Keratinocyte (primary cell): ENCODE results near the gene PIGX. TPM values are rescaled to one million over a fixed set of nuclear protein-coding genes. Genes with fewer than 3 reads are reported as not detected.

Experiments
- DNase-seq: peaks from one replicate; pipeline ENCODE4 v3.0.0-alpha.2; 2011; ENCODE audit warnings: low read depth, missing footprints, low spot score
- FAIRE-seq: peaks from 2 replicates; lab custom pipeline; 2011; peaks lifted over from hg19 to GRCh38; lab: Jason Lieb, UNC
- H2AFZ ChIP-seq: 2 replicates; pipeline ENCODE4 v1.6.0; 2012; ENCODE audit warnings: low read length, control low read depth, inconsistent platforms; ENCODE audit not compliant: control insufficient read depth
- H3K27ac ChIP-seq: 2 replicates; pipeline ENCODE4 v1.5.1; 2011; ENCODE audit warnings: low read length; ENCODE audit not compliant: control insufficient read depth, insufficient read depth
- H3K27me3 ChIP-seq: 3 replicates; pipeline ENCODE4 v1.6.0; 2011; ENCODE audit warnings: low read length; ENCODE audit not compliant: control insufficient read depth, insufficient read depth; ENCODE audit errors: extremely low read depth
- H3K36me3 ChIP-seq, 2 experiments: 2 replicates in 1 of 2; 3 replicates in 1 of 2; pipeline ENCODE4 v1.5.1; 2011; ENCODE audit warnings: low read length in 2 of 2, mild to moderate bottlenecking in 1 of 2; ENCODE audit not compliant: control insufficient read depth in 2 of 2, insufficient read depth in 2 of 2; ENCODE audit errors: extremely low read depth in 1 of 2
- H3K4me1 ChIP-seq: 3 replicates; pipeline ENCODE4 v1.5.1; 2011; ENCODE audit warnings: low read length; ENCODE audit not compliant: control insufficient read depth, insufficient read depth; ENCODE audit errors: extremely low read depth
- H3K4me2 ChIP-seq: 3 replicates; pipeline ENCODE4 v1.6.0; 2011; ENCODE audit warnings: low read depth, low read length; ENCODE audit not compliant: control insufficient read depth, insufficient read depth; ENCODE audit errors: extremely low read depth
- H3K4me3 ChIP-seq, 3 experiments: fragments of 200-600 bp in 1 of 3; sonication (generic) in 1 of 3; 2 replicates in 2 of 3; 3 replicates in 1 of 3; pipeline ENCODE4 v1.5.1; 2011 to 2016; ENCODE audit warnings: low read length in 3 of 3, mild to moderate bottlenecking in 3 of 3, control low read depth in 2 of 3, inconsistent platforms in 1 of 3, low read depth in 1 of 3, mixed read lengths in 1 of 3, mixed run types in 1 of 3, moderate library complexity in 1 of 3; ENCODE audit not compliant: control insufficient read depth in 2 of 3, insufficient read depth in 2 of 3; ENCODE audit errors: extremely low read depth in 1 of 3
- H3K79me2 ChIP-seq: 2 replicates; pipeline ENCODE4 v1.6.0; 2012; ENCODE audit warnings: low read length; ENCODE audit not compliant: control insufficient read depth, insufficient read depth
- H3K9ac ChIP-seq: 3 replicates; pipeline ENCODE4 v1.6.0; 2011; ENCODE audit warnings: low read length; ENCODE audit not compliant: control insufficient read depth, insufficient read depth; ENCODE audit errors: extremely low read depth
- H3K9me1 ChIP-seq: 3 replicates; pipeline ENCODE4 v1.6.0; 2011; ENCODE audit warnings: low read length; ENCODE audit not compliant: control insufficient read depth, insufficient read depth; ENCODE audit errors: extremely low read depth
- H3K9me3 ChIP-seq: 2 replicates; pipeline ENCODE4 v1.5.1; 2012; ENCODE audit warnings: low read depth, low read length; ENCODE audit not compliant: control insufficient read depth
- H4K20me1 ChIP-seq: 3 replicates; pipeline ENCODE4 v1.6.0; 2011; ENCODE audit warnings: low read length; ENCODE audit not compliant: control insufficient read depth, insufficient read depth; ENCODE audit errors: extremely low read depth
- EZH2 ChIP-seq: IDR thresholded peaks from one replicate; pipeline ENCODE4 v1.6.1; 2012; ENCODE audit warnings: inconsistent platforms, mild to moderate bottlenecking, low read length, moderate library complexity
- dilution Hi-C: fragments of 300-500 bp; cut with MboI; formaldehyde crosslinking; loops from one replicate; pipeline ENCODE4 v1.7.0; 2020; ENCODE audit warnings: low sequenced_read_pairs; ENCODE audit not compliant: extremely low pct_ligation_motif_present
- polyA plus RNA-seq, 5 experiments: library from polyadenylated mRNA; depleted of rRNA in 3 of 5; stranded (reverse) in 3 of 5; stranded (forward) in 1 of 5; unstranded in 1 of 5; fragments of >200 nt; gene quantifications; 1 replicate in 1 of 5; 2 replicates in 3 of 5; 3 replicates in 1 of 5; pipeline versions ENCODE4 v1.2.1 to v1.2.3, GENCODE V29; 2011 to 2012; ENCODE audit warnings: missing spikeins in 2 of 5, low read depth in 1 of 5, low replicate concordance in 1 of 5
- TF ChIP-seq, protein P1 (sequence below), 3 experiments: IDR thresholded peaks in 1 of 3; conservative IDR thresholded peaks in 1 of 3; optimal IDR thresholded peaks in 1 of 3; 2 replicates in 2 of 3; 3 replicates in 1 of 3; pipeline versions ENCODE3 to v1.5.1; 2011; ENCODE audit warnings: low read length in 3 of 3, mild to moderate bottlenecking in 3 of 3, moderate library complexity in 2 of 3, control low read depth in 1 of 3, inconsistent platforms in 1 of 3; ENCODE audit not compliant: insufficient read depth in 2 of 3; ENCODE audit errors: extremely low read depth in 1 of 3

The PIGX gene
- polyA plus RNA-seq, 1 donor (not counting 4 experiments of a cell fraction or from before 2014, with no cell fraction given) = 25.0 TPM

DNA sequence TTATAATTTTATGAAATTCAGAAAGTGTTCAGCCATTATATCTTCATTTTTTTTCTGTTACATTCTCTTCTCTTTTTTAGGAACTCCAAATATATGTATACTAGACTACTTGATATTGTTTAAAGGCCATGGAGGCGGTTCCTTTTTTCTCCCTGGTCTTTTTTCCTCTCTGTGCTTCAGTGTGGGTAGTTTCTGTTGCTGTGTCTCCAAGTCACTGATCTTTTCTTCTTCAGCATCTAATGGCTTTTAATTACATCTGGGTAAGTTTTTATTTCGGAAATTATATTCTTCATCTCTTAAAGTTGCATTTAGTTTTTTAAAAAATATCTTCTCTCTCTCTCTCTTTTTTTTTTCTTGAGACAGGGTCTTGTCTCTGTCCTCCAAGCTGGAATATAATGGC, 8.9 kb downstream of the PIGX start:
- Histone ChIP-seq H3K4me1 (no peaks in the 10 kb centered on the region), H2AFZ (no peak overlapping the region), H3K27ac (no peak overlapping the region), H4K20me1 (no peaks in the 10 kb centered on the region), H3K9ac (no peak overlapping the region), H3K9me1 (no peaks in the 10 kb centered on the region), H3K4me2 (no peak overlapping the region), H3K9me3 (no peaks in the 10 kb centered on the region), H3K27me3 (no peaks in the 10 kb centered on the region), H3K79me2 (peaks cover 5% of the 10 kb centered on the region), H3K36me3 (peaks cover 1 to 10% of the 10 kb centered on the region in 2 experiments), H3K4me3 (no peak overlapping the region)
- FAIRE-seq (no peak), DNase-seq (no peak)
- dilution Hi-C loops = no loop called here
- TF ChIP-seq EZH2 = no peak

DNA sequence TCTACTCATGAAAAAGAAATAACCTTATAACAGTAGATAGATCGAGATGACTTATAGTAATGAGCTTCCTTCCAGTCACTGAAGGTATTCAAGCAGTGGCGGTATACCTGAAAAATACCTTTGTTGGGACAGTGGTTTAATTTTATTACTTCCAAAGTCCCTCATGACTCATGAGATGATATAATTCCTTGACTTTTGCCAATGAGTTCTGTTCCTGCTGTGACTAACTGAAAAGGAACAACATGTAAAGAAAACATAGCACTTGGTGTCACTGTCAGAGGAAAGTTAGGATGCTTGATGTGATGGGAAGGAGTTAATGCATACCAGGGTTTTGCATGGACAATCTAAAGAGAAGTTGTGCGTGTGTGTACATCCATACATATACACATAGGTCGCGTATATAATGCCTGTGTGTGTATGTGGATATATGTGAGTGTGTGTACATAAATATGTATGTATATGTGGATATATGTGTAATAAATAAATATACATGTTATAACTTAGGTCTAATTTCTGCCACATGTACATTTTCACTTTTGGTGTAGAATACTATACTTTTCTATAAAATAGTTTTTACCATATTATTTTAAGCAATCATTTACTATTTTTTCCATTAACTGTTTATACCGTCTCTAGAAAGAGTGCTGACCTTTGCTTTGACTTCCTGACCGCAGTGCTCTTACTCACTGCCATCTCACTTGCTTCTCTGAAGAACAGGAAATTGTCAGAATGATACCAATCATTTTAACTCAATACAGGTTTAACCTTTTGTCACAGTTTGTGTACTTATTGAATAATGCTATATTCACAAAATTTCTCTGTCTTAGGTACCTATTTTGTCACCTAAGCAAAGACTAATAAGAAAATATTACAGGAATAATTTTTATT, 14.9 kb downstream of the PIGX start:
- no peaks in the 10 kb centered on the region for H3K4me1 ChIP-seq
- H3K4me3 ChIP-seq = no peak overlapping the region
- dilution Hi-C loops = no loop called here
- no peak overlapping the region for H2AFZ ChIP-seq
- no peaks in the 10 kb centered on the region for H4K20me1 ChIP-seq
- H3K27me3 ChIP-seq = no peaks in the 10 kb centered on the region
- H3K9me3 ChIP-seq = no peaks in the 10 kb centered on the region
- H3K9ac ChIP-seq = no peak overlapping the region
- no peaks in the 10 kb centered on the region for H3K9me1 ChIP-seq
- no peak overlapping the region for H3K4me2 ChIP-seq
- peaks cover 0 to 6% of the 10 kb centered on the region in 2 experiments for H3K36me3 ChIP-seq
- no peak for TF ChIP-seq EZH2
- TF ChIP-seq, protein P1, sequence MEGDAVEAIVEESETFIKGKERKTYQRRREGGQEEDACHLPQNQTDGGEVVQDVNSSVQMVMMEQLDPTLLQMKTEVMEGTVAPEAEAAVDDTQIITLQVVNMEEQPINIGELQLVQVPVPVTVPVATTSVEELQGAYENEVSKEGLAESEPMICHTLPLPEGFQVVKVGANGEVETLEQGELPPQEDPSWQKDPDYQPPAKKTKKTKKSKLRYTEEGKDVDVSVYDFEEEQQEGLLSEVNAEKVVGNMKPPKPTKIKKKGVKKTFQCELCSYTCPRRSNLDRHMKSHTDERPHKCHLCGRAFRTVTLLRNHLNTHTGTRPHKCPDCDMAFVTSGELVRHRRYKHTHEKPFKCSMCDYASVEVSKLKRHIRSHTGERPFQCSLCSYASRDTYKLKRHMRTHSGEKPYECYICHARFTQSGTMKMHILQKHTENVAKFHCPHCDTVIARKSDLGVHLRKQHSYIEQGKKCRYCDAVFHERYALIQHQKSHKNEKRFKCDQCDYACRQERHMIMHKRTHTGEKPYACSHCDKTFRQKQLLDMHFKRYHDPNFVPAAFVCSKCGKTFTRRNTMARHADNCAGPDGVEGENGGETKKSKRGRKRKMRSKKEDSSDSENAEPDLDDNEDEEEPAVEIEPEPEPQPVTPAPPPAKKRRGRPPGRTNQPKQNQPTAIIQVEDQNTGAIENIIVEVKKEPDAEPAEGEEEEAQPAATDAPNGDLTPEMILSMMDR (optimal IDR thresholded peaks at IDR 0.05 in 1 of 3, IDR thresholded peaks at IDR 0.05 in 1 of 3, conservative IDR thresholded peaks at IDR 0.05 in 1 of 3; ENCODE audit: extremely low read depth in 1 of 3, insufficient read depth in 2 of 3, low read length in 3 of 3) = no peak
- no peak overlapping the region for H3K27ac ChIP-seq
- H3K79me2 ChIP-seq = no peaks in the 10 kb centered on the region
- no peak for DNase-seq
- FAIRE-seq = peak; percentile 63
